ENCODE data around the gene SLC6A14. TPM values are rescaled to one million over a fixed set of nuclear protein-coding genes. Genes with fewer than 3 reads are reported as not detected.

The SLC6A14 gene
- total RNA-seq, 4 donors from 2014 or later = 0.48 to 0.55 TPM; not detected in 2

DNA sequence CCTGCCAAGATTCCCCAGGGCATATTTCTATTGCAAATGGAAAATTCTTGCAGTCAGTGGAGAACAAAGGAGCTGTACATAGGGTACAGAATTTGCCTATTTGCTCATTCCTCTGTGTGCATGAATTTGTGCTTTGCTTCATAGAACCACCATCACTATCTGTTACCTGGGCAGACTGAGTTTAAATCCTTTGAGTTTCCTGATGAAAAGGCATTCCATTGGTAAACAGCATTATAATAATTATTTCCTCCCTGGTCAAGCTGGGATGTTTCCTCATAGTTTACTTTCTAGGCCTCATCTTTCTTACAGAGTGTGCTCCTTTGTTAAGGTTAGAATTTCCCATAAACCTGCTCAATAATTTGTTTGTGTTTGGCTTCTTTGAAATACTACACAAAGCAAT is 809 bp upstream of the SLC6A14 start:
- no peak for TF ChIP-seq EP300 (IDR thresholded peaks at IDR 0.05; ENCODE audit: low read depth)
- TF ChIP-seq POLR2A (IDR thresholded peaks at IDR 0.05) = no peak
- TF ChIP-seq, protein P1, sequence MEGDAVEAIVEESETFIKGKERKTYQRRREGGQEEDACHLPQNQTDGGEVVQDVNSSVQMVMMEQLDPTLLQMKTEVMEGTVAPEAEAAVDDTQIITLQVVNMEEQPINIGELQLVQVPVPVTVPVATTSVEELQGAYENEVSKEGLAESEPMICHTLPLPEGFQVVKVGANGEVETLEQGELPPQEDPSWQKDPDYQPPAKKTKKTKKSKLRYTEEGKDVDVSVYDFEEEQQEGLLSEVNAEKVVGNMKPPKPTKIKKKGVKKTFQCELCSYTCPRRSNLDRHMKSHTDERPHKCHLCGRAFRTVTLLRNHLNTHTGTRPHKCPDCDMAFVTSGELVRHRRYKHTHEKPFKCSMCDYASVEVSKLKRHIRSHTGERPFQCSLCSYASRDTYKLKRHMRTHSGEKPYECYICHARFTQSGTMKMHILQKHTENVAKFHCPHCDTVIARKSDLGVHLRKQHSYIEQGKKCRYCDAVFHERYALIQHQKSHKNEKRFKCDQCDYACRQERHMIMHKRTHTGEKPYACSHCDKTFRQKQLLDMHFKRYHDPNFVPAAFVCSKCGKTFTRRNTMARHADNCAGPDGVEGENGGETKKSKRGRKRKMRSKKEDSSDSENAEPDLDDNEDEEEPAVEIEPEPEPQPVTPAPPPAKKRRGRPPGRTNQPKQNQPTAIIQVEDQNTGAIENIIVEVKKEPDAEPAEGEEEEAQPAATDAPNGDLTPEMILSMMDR (IDR thresholded peaks at IDR 0.05) = no peak
- no peak for TF ChIP-seq POLR2AphosphoS5 (IDR thresholded peaks at IDR 0.05)
- DNase-seq = no peak
- intact Hi-C loops (cut with DNase I; ENCODE audit: low total_unique reads) = no loop called here
- no peaks in the 10 kb centered on the region for H3K9me3 ChIP-seq
- H3K36me3 ChIP-seq = no peaks in the 10 kb centered on the region
- in situ Hi-C loops (cut with MboI; ENCODE audit: low pct_ligation_motif_present in 1 of 4, low pct_unique_long_range_greater_than_20kb in 1 of 4, low sequenced_read_pairs in 3 of 4) = no loop called here
- no peak overlapping the region for H3K4me3 ChIP-seq
- H3K27me3 ChIP-seq = no peaks in the 10 kb centered on the region
- H3K27ac ChIP-seq = no peak overlapping the region
- H3K4me1 ChIP-seq = no peaks in the 10 kb centered on the region

DNA sequence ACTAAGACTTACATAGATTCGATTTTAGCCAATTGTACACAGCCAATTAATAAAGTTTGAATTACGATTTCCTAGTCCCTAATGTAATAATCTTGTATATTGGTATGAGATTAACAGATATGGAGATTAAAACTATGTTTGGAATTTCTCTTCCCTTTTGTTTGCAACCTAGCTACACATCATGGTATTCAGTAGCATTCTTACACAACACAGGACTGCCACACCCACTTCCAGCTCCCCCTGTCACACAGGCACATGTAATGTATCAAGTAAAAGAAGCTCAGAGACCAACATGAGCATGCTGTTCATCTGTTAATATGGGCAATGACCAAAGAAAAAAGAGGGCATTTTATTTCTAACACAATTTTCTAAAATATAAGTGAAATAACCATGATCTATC is 12.8 kb downstream of the SLC6A14 start:
- no peak overlapping the region for H3K27ac ChIP-seq
- H3K4me1 ChIP-seq = no peaks in the 10 kb centered on the region
- intact Hi-C loops (cut with DNase I; ENCODE audit: low total_unique reads) (no loop called here), in situ Hi-C loops (cut with MboI; ENCODE audit: low pct_ligation_motif_present in 1 of 4, low pct_unique_long_range_greater_than_20kb in 1 of 4, low sequenced_read_pairs in 3 of 4) (no loop called here)
- TF ChIP-seq EP300 (IDR thresholded peaks at IDR 0.05; ENCODE audit: low read depth) (no peak), POLR2A (IDR thresholded peaks at IDR 0.05) (no peak), POLR2AphosphoS5 (IDR thresholded peaks at IDR 0.05) (no peak)
- TF ChIP-seq, protein P1 (IDR thresholded peaks at IDR 0.05) = no peak
- no peaks in the 10 kb centered on the region for H3K9me3 ChIP-seq
- H3K27me3 ChIP-seq = no peaks in the 10 kb centered on the region
- no peak overlapping the region for H3K4me3 ChIP-seq
- H3K36me3 ChIP-seq = no peaks in the 10 kb centered on the region
- DNase-seq = no peak
- 44 to 64% methylated on average over 2 of the region's 2 CpGs for WGBS, 2 donors (ENCODE audit: low coverage in 1 of 2)

DNA sequence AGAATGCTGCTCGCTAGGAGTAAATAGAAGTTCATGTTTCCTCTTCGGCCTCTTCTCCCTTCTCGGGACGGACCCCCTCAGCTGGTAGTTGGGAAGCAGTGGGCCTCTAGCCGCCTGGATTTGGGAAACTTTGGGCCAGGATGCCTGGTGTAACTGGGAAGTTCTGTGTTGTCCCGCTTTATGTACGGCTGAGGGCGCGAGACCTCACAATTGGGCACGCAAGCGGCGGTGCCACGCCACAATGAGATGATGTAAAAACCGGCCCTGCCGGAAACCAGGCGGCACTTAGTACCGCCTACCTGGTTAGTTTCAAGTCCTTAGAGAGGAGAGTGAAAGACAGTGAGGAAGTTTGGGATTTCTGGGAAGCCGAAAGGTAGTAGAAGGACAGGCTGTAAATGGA is 26.4 kb downstream of the SLC6A14 start, which contains the start of gene CT83:
TSS of gene CT83 (minus strand) at position 155 of the 400 bp plus-strand sequence. CDS start at position 35, 120 bp downstream.
- intact Hi-C loops (cut with DNase I; ENCODE audit: low total_unique reads) = no loop called here
- in situ Hi-C loops (cut with MboI; ENCODE audit: low pct_ligation_motif_present in 1 of 4, low pct_unique_long_range_greater_than_20kb in 1 of 4, low sequenced_read_pairs in 3 of 4) = no loop called here
- TF ChIP-seq, protein P1 (IDR thresholded peaks at IDR 0.05) = no peak
- TF ChIP-seq EP300 (IDR thresholded peaks at IDR 0.05; ENCODE audit: low read depth) = no peak
- TF ChIP-seq POLR2A (IDR thresholded peaks at IDR 0.05) = no peak
- TF ChIP-seq POLR2AphosphoS5 (IDR thresholded peaks at IDR 0.05) = no peak
- H3K4me3 ChIP-seq = no peak within 1 kb of the TSS
- no peak for DNase-seq
- H3K27ac ChIP-seq = no peak within 1 kb of the TSS
- no peaks in the 10 kb centered on the region for H3K27me3 ChIP-seq
- H3K36me3 ChIP-seq = no peaks in the 10 kb centered on the region
- WGBS, 2 donors (ENCODE audit: low coverage in 1 of 2) = 86% methylated on average over 18 of the region's 18 CpGs; no CpG with 5 or more reads in 1 of the 2 donors
- H3K4me1 ChIP-seq = no peaks in the 10 kb centered on the region
- H3K9me3 ChIP-seq = no peaks in the 10 kb centered on the region

DNA sequence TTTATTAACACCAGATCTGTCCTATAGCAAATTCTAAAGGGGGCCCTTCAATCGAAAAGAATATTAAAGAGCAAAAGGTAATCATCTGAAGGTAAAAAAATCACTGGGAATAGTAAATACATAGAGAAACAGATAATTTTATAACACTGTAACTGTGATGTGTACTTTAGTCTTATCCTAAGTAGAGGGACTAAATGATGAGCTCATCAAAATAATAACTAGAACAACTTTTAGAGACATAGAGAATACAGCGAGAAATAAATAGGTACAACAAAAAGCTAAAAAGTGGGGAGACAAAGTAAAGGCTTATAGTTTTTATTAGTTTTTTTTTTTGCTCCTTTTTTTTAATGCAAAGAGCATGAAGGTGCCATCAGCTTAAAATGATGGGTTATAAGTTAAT is 43.7 kb downstream of the SLC6A14 start:
- TF ChIP-seq EP300 (IDR thresholded peaks at IDR 0.05; ENCODE audit: low read depth) (no peak), POLR2AphosphoS5 (IDR thresholded peaks at IDR 0.05) (no peak), POLR2A (IDR thresholded peaks at IDR 0.05) (no peak)
- TF ChIP-seq, protein P1 (IDR thresholded peaks at IDR 0.05) = no peak
- in situ Hi-C loops (cut with MboI; ENCODE audit: low pct_ligation_motif_present in 1 of 4, low pct_unique_long_range_greater_than_20kb in 1 of 4, low sequenced_read_pairs in 3 of 4) = no loop called here
- no peak overlapping the region for H3K27ac ChIP-seq

More for the DNA sequence above, 43.7 kb downstream of the SLC6A14 start:
- Histone ChIP-seq H3K9me3 (no peaks in the 10 kb centered on the region), H3K4me3 (no peak overlapping the region), H3K27me3 (no peaks in the 10 kb centered on the region), H3K4me1 (no peaks in the 10 kb centered on the region), H3K36me3 (no peaks in the 10 kb centered on the region)
- intact Hi-C loops (cut with DNase I; ENCODE audit: low total_unique reads) = no loop called here
- DNase-seq = no peak
- 85 to 100% methylated on average over 1 to 2 of the region's 2 CpGs for WGBS, 2 donors (ENCODE audit: low coverage in 1 of 2)

Measured in transverse colon (tissue), 4 donors.